WERI-Rb-1 (cell line): ENCODE results near the gene CDH23.

Source experiments
- DNase-seq: peaks from one replicate; pipeline ENCODE4 v3.0.0-alpha.2; 2020
- H3K27ac ChIP-seq: fragments of 250-450 bp; sonication (Bioruptor Pico); 2 replicates; pipeline ENCODE4 v1.5.1; 2020; ENCODE audit warnings: mild to moderate bottlenecking, moderate library complexity
- H3K27me3 ChIP-seq: fragments of 250-450 bp; sonication (Bioruptor Pico); 2 replicates; pipeline ENCODE4 v1.5.1; 2021; ENCODE audit warnings: mild to moderate bottlenecking, low read depth, moderate library complexity; ENCODE audit not compliant: insufficient read depth, severe bottlenecking
- H3K36me3 ChIP-seq: fragments of 250-450 bp; sonication (Bioruptor Pico); 2 replicates; pipeline ENCODE4 v1.5.1; 2020; ENCODE audit warnings: mild to moderate bottlenecking, moderate library complexity
- H3K4me3 ChIP-seq: 2 replicates; pipeline ENCODE4 v1.5.1; 2011; ENCODE audit warnings: low read depth, mild to moderate bottlenecking, control low read depth, low read length
- H3K9me3 ChIP-seq: fragments of 250-450 bp; sonication (Bioruptor Pico); 2 replicates; pipeline ENCODE4 v1.5.1; 2021; ENCODE audit warnings: mild to moderate bottlenecking, moderate library complexity; ENCODE audit not compliant: severe bottlenecking
- CTCF ChIP-seq: IDR thresholded peaks from 2 replicates; pipeline ENCODE4 v1.5.1; 2011; ENCODE audit warnings: low read depth, mild to moderate bottlenecking, control low read depth, inconsistent platforms, low read length

The CDH23 gene

GRCh38 chr10:71763352-71764127, 366.8 kb downstream of the CDH23 start:
- DNase-seq: no peak
- no peak overlapping the region for H3K27ac ChIP-seq
- TF ChIP-seq CTCF: no peak
- no peak overlapping the region for H3K4me3 ChIP-seq
- no peaks in the 10 kb centered on the region for H3K27me3 ChIP-seq
- H3K36me3 ChIP-seq: no peaks in the 10 kb centered on the region
- no peaks in the 10 kb centered on the region for H3K9me3 ChIP-seq

GRCh38 chr10:71765176-71765904, 368.6 kb downstream of the CDH23 start:
- Histone ChIP-seq H3K27ac (no peak overlapping the region), H3K36me3 (no peaks in the 10 kb centered on the region), H3K27me3 (no peaks in the 10 kb centered on the region), H3K4me3 (no peak overlapping the region), H3K9me3 (no peaks in the 10 kb centered on the region)
- DNase-seq: no peak
- no peak for TF ChIP-seq CTCF

DNA sequence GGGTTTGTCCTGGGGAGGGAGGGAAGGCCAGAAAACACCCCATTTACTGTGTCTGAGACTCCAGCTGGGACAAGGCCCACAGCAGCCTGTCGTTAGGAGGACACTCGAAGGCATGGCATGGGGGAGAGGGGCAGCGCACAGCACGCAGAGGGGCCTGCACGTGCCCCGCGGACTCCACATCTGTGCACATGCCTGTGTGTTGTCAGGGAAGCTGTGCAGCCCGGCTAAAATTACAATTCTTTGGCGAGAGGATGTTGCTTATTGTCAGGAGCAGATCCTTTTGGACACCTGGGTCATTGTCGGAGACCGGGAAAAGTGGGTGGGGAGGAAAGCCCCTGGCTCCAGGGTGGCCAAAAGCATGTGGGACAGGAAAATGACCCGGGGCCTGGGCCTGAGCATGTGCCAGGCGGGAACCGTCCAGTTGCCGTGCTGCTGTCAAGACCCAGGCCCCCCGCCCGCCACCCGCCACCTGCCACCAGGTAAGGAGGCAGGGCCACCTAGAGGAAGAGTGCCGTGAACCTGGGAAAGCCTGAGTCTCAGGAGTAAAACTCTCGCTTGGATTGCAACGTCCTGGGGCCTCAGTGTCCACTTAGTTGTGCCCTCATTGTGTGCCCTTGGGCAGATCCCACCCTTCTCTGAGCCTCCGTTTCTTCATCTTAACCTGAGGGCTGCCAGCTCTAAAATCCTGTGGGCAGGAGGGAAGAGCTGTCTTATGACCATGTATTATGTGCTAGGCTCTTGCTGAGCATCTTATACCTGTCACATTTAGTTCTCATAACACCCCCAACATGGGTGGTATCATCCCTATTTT, 369.4 kb downstream of the CDH23 start:
- Histone ChIP-seq H3K4me3 (no peak overlapping the region), H3K36me3 (no peaks in the 10 kb centered on the region), H3K27me3 (no peaks in the 10 kb centered on the region), H3K9me3 (no peaks in the 10 kb centered on the region), H3K27ac (no peak overlapping the region)
- DNase-seq: no peak
- TF ChIP-seq CTCF: no peak

GRCh38 chr10:71766717-71767419, 370.1 kb downstream of the CDH23 start:
- H3K27ac ChIP-seq: no peak overlapping the region
- TF ChIP-seq CTCF: no peak
- no peak for DNase-seq
- no peaks in the 10 kb centered on the region for H3K36me3 ChIP-seq
- H3K4me3 ChIP-seq: no peak overlapping the region
- H3K9me3 ChIP-seq: no peaks in the 10 kb centered on the region
- no peaks in the 10 kb centered on the region for H3K27me3 ChIP-seq

GRCh38 chr10:71767420-71768035, 370.8 kb downstream of the CDH23 start:
- no peaks in the 10 kb centered on the region for H3K9me3 ChIP-seq
- no peak overlapping the region for H3K27ac ChIP-seq
- TF ChIP-seq CTCF: no peak
- DNase-seq: no peak
- no peaks in the 10 kb centered on the region for H3K36me3 ChIP-seq
- H3K4me3 ChIP-seq: no peak overlapping the region
- H3K27me3 ChIP-seq: no peaks in the 10 kb centered on the region
